SK-N-SH (cell line): ENCODE measurements around the gene B4GALT3. TPM values are rescaled to one million over a fixed set of nuclear protein-coding genes. Genes with fewer than 3 reads are reported as not detected.

Source experiments
- CTCF ChIA-PET: fragments of 300-600, 350-600 bp; formaldehyde crosslinking; extraction: SDS; loops from one replicate; lab custom pipeline; 2021; lab: Yijun Ruan, JAX
- POLR2A ChIA-PET: fragments of 350-600 bp; sonication (Branson Sonifier 250); formaldehyde crosslinking; extraction: SDS; loops from one replicate; lab custom pipeline; 2020; ENCODE audit warnings: antibody characterized with exemption, inconsistent platforms; lab: Yijun Ruan, JAX
- DNase-seq: peaks from one replicate; pipeline ENCODE4 v3.0.0; 2012
- H2AFZ ChIP-seq: fragments of 200-600 bp; sonication (generic); 2 replicates; pipeline ENCODE4 v1.8.1; 2016; ENCODE audit warnings: antibody characterized with exemption, mild to moderate bottlenecking, low read depth
- H3F3A ChIP-seq: fragments of 200-600 bp; sonication (generic); replicated peaks from 2 replicates; pipeline ENCODE3; 2016; ENCODE audit warnings: antibody characterized with exemption, mild to moderate bottlenecking; ENCODE audit not compliant: insufficient read depth
- H3K27ac ChIP-seq, 2 experiments: fragments of 200-500 bp in 1 of 2; fragments of 200-600 bp in 1 of 2; sonication (Bioruptor generic) in 1 of 2; sonication (generic), shearing (Covaris generic) in 1 of 2; 2 replicates each; pipeline versions ENCODE4 v1.5.1 to v1.6.1; 2014 to 2016; ENCODE audit warnings: low read depth in 2 of 2, inconsistent platforms in 1 of 2, low read length in 1 of 2, mild to moderate bottlenecking in 1 of 2, mixed read lengths in 1 of 2
- H3K27me3 ChIP-seq: fragments of 200-600 bp; sonication (generic), shearing (Covaris generic); 2 replicates; pipeline ENCODE4 v1.6.1; 2016; ENCODE audit warnings: mixed run types; ENCODE audit not compliant: insufficient read depth
- H3K36me3 ChIP-seq, 2 experiments: fragments of 200-500 bp in 1 of 2; fragments of 200-600 bp in 1 of 2; sonication (Bioruptor generic) in 1 of 2; sonication (generic) in 1 of 2; replicated peaks in 1 of 2; 2 replicates each; pipeline versions ENCODE3 to v1.5.1; 2014 to 2016; ENCODE audit warnings: low read length in 1 of 2, mild to moderate bottlenecking in 1 of 2; ENCODE audit not compliant: insufficient read depth in 2 of 2, control insufficient read depth in 1 of 2
- H3K4me1 ChIP-seq, 2 experiments: fragments of 200-500 bp in 1 of 2; fragments of 200-600 bp in 1 of 2; sonication (Bioruptor generic) in 1 of 2; sonication (generic), shearing (Covaris generic) in 1 of 2; 2 replicates each; pipeline versions ENCODE4 v1.5.1 to v1.6.1; 2014 to 2016; ENCODE audit warnings: low read depth in 1 of 2, low read length in 1 of 2, mixed run types in 1 of 2; ENCODE audit not compliant: insufficient read depth in 2 of 2, control insufficient read depth in 1 of 2
- H3K4me2 ChIP-seq: fragments of 200-600 bp; sonication (generic), shearing (Covaris generic); 2 replicates; pipeline ENCODE4 v1.6.1; 2017; ENCODE audit warnings: mixed run types
- H3K4me3 ChIP-seq, 2 experiments: fragments of 200-500 bp in 1 of 2; fragments of 200-600 bp in 1 of 2; sonication (Bioruptor generic) in 1 of 2; sonication (generic), shearing (Covaris generic) in 1 of 2; 2 replicates each; pipeline versions ENCODE4 v1.5.1 to v1.8.1; 2014 to 2016; ENCODE audit warnings: low read depth in 2 of 2, inconsistent platforms in 1 of 2, low read length in 1 of 2, mild to moderate bottlenecking in 1 of 2, mixed read lengths in 1 of 2, moderate library complexity in 1 of 2
- H3K79me2 ChIP-seq: fragments of 200-600 bp; sonication (generic); 2 replicates; pipeline ENCODE4 v1.8.1; 2017; ENCODE audit warnings: mild to moderate bottlenecking; ENCODE audit not compliant: insufficient read depth
- H3K9ac ChIP-seq: fragments of 200-600 bp; sonication (generic); 2 replicates; pipeline ENCODE4 v1.6.1; 2017; ENCODE audit warnings: mixed run types
- H3K9me2 ChIP-seq: fragments of 200-600 bp; sonication (generic); 2 replicates; pipeline ENCODE4 v1.6.1; 2017; ENCODE audit warnings: mixed run types
- H3K9me3 ChIP-seq: fragments of 200-600 bp; sonication (generic); 2 replicates; pipeline ENCODE4 v1.6.1; 2017; ENCODE audit warnings: mixed run types, mild to moderate bottlenecking, moderate library complexity
- H4K20me1 ChIP-seq: fragments of 200-600 bp; sonication (generic); 2 replicates; pipeline ENCODE4 v1.6.1; 2017; ENCODE audit warnings: mild to moderate bottlenecking, mixed run types; ENCODE audit not compliant: insufficient read depth
- EP300 ChIP-seq, 2 experiments: IDR thresholded peaks; 2 replicates each; pipeline versions ENCODE4 v1.4.0 to v1.6.1; 2012; ENCODE audit warnings: borderline replicate concordance in 1 of 2, low read depth in 1 of 2, low read length in 1 of 2
- GATA2 ChIP-seq: sonication (generic); formaldehyde crosslinking; IDR thresholded peaks from 2 replicates; pipeline ENCODE4 v1.5.0; 2020; ENCODE audit warnings: mild to moderate bottlenecking, missing genetic modification reagents
- JUND ChIP-seq: IDR thresholded peaks from 2 replicates; pipeline ENCODE4 v1.4.0; 2012
- MXI1 ChIP-seq: IDR thresholded peaks from 2 replicates; pipeline ENCODE4 v1.6.1; 2012; ENCODE audit warnings: mild to moderate bottlenecking, low read depth, low read length, improper control_type of control experiment
- NFIC ChIP-seq: IDR thresholded peaks from 2 replicates; pipeline ENCODE4 v1.4.0; 2012; ENCODE audit warnings: borderline replicate concordance
- PBX3 ChIP-seq: IDR thresholded peaks from 2 replicates; pipeline ENCODE4; 2012
- POLR2AphosphoS5 ChIP-seq: IDR thresholded peaks from 2 replicates; pipeline ENCODE4 v1.6.1; 2012; ENCODE audit warnings: low read depth, low read length
- RAD21 ChIP-seq: IDR thresholded peaks from 2 replicates; pipeline ENCODE4 v1.6.1; 2012; ENCODE audit warnings: mild to moderate bottlenecking, low read length
- RCOR1 ChIP-seq: fragments of 150-350 bp; IDR thresholded peaks from 2 replicates; pipeline ENCODE4 v1.6.1; 2017; ENCODE audit warnings: antibody characterized with exemption, low read length
- REST ChIP-seq: IDR thresholded peaks from 2 replicates; pipeline ENCODE4 v1.6.1; 2012; ENCODE audit warnings: mild to moderate bottlenecking, low read depth, low read length, moderate library complexity
- RFX5 ChIP-seq: IDR thresholded peaks from 2 replicates; pipeline ENCODE4 v1.6.1; 2012; ENCODE audit warnings: mild to moderate bottlenecking, improper control_type of control experiment, low read length
- TEAD4 ChIP-seq: IDR thresholded peaks from 2 replicates; pipeline ENCODE4 v1.4.0; 2012; ENCODE audit warnings: mild to moderate bottlenecking, borderline replicate concordance; ENCODE audit not compliant: insufficient read depth
- WGBS: methylation state at CpG from one replicate; pipeline ENCODE4 v1.1.6; 2017; ENCODE audit warnings: low lambda C conversion rate; 5-methylcytosine and 5-hydroxymethylcytosine counted together
- polyA plus RNA-seq, 3 experiments: library from polyadenylated mRNA; depleted of rRNA; stranded (reverse); fragments of >200 nt; gene quantifications; 2 replicates each; pipeline ENCODE4 v1.2.3, GENCODE V29; 2012
- TF ChIP-seq, protein P1 (sequence below): fragments of 150-350 bp; IDR thresholded peaks from 2 replicates; pipeline ENCODE4 v1.6.1; 2016; ENCODE audit warnings: mild to moderate bottlenecking, low read depth, low read length
- TF ChIP-seq, protein P2 (sequence below): IDR thresholded peaks from 2 replicates; pipeline ENCODE4 v1.4.0; 2012; ENCODE audit warnings: low read depth, borderline replicate concordance

The B4GALT3 gene
- polyA plus RNA-seq, 1 of the 3 experiments (the other 2 are of a cell fraction): 56.5 TPM

- no peak overlapping the region for H3K9ac ChIP-seq
- H3K4me3 ChIP-seq: no peak overlapping the region
Measured at GRCh38 chr1:161173711-161174110, 3.6 kb downstream of the B4GALT3 start.

DNA sequence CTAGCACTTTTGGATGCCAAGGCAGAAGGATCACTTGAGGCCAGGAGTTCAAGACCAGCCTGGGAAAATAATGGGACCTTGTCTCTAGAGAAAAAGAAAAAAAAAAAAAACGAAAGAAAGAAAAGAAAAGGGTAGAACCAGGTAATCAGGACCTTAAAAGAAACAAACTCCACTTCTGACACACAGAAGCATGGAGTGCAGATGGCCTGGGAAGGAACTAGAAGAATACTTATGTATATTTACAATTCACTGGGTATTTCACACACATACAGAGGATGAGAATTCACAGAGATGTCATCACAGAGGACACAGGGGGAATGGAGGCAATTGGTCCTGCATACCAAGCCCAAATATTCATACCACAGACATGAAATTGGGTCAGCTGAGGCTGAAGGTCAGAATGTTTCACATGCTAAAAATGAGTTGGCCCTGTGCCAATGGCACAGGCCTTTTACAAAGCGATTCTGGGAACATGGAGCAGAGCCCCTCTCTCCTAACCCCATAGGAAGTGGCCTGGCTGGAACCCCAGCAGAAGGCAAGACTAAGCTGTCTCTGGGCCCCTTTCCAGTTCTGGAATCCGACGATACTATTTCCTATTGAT, 4.4 kb downstream of the B4GALT3 start:
- no peak overlapping the region for H3K4me3 ChIP-seq
- TF ChIP-seq TEAD4: no peak
- TF ChIP-seq NFIC: peak; percentile 60
- TF ChIP-seq, all 33 proteins: peak for 1
- Histone ChIP-seq H4K20me1 (no peaks in the 10 kb centered on the region), H3F3A (no peaks in the 10 kb centered on the region), H3K27me3 (no peaks in the 10 kb centered on the region), H3K4me1 (peaks cover 0 to 17% of the 10 kb centered on the region in 2 experiments; a peak in 1 of 4 replicates), H3K9me3 (no peaks in the 10 kb centered on the region), H3K27ac (no peak overlapping the region; a peak in 1 of 4 replicates), H3K79me2 (peaks cover 17% of the 10 kb centered on the region), H3K4me2 (no peak overlapping the region), H3K9ac (no peak overlapping the region), H3K9me2 (no peaks in the 10 kb centered on the region), H3K36me3 (peaks cover 37 to 61% of the 10 kb centered on the region in 2 experiments), H2AFZ (no peak overlapping the region)
- ChIA-PET POLR2A (no interaction called here), CTCF (no interaction called here)
- WGBS: 64% methylated on average over 4 of the region's 4 CpGs
- DNase-seq: no peak

More at GRCh38 chr1:161173711-161174110, 3.6 kb downstream of the B4GALT3 start:
- Histone ChIP-seq H3K4me2 (no peak overlapping the region), H3K9me2 (no peaks in the 10 kb centered on the region), H3K79me2 (peaks cover 17% of the 10 kb centered on the region), H3K27ac (no peak overlapping the region), H3K4me1 (peaks cover 0 to 18% of the 10 kb centered on the region in 2 experiments; a peak in 1 of 4 replicates), H3K9me3 (no peaks in the 10 kb centered on the region), H4K20me1 (no peaks in the 10 kb centered on the region), H2AFZ (no peak overlapping the region), H3K36me3 (peaks cover 37 to 61% of the 10 kb centered on the region in 2 experiments), H3K27me3 (no peaks in the 10 kb centered on the region), H3F3A (no peaks in the 10 kb centered on the region)
- TF ChIP-seq RCOR1 (no peak), GATA2 (CRISPR knock-in tag) (no peak), POLR2AphosphoS5 (no peak)
- 95% methylated on average over 11 of the region's 11 CpGs for WGBS
- no peak for DNase-seq
- ChIA-PET POLR2A (no interaction called here), CTCF (no interaction called here)

DNA sequence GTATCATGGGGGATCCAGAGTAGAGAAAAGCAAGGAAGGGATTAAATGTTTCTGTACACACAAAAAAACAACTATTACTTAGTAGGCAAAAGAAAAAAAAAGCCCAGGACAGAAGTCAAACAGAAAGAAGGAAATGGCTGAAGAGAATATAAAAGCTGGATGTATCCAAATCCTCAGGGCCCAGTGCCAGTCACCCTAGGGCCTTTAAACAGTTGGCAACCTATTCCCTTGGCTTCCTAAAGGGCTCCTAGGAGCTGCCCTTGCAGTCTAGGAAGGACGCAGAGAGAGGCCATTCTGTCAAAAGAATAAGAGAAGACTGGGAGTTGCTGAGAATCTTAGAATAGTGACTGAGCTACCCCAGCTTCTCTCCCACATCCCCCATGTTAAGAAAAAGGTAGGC, 5.0 kb downstream of the B4GALT3 start:
- no peaks in the 10 kb centered on the region for H3K27me3 ChIP-seq
- no peaks in the 10 kb centered on the region for H4K20me1 ChIP-seq
- H3K36me3 ChIP-seq: peaks cover 37 to 61% of the 10 kb centered on the region in 2 experiments
- H3K79me2 ChIP-seq: peaks cover 17% of the 10 kb centered on the region
- H3K27ac ChIP-seq: no peak overlapping the region
- no peak overlapping the region for H2AFZ ChIP-seq
- no peak overlapping the region for H3K4me2 ChIP-seq
- H3K9me3 ChIP-seq: no peaks in the 10 kb centered on the region
- POLR2A ChIA-PET: no interaction called here
- H3F3A ChIP-seq: no peaks in the 10 kb centered on the region
- no peak overlapping the region for H3K4me3 ChIP-seq
- H3K9me2 ChIP-seq: no peaks in the 10 kb centered on the region
- CTCF ChIA-PET: no interaction called here
- no peak for DNase-seq
- WGBS: 71% methylated on average over 1 of the region's 1 CpG
- no peak overlapping the region for H3K9ac ChIP-seq
- H3K4me1 ChIP-seq: peaks cover 0 to 17% of the 10 kb centered on the region in 2 experiments; a peak in 1 of 4 replicates
- TF ChIP-seq EP300 (IDR thresholded peaks at IDR 0.05; ENCODE audit: borderline replicate concordance in 1 of 2, low read depth in 1 of 2, low read length in 1 of 2) (no peak), PBX3 (no peak), JUND (no peak), GATA2 (CRISPR knock-in tag) (no peak), REST (no peak), RFX5 (no peak), RCOR1 (no peak), MXI1 (no peak), RAD21 (no peak)
- TF ChIP-seq, protein P1, sequence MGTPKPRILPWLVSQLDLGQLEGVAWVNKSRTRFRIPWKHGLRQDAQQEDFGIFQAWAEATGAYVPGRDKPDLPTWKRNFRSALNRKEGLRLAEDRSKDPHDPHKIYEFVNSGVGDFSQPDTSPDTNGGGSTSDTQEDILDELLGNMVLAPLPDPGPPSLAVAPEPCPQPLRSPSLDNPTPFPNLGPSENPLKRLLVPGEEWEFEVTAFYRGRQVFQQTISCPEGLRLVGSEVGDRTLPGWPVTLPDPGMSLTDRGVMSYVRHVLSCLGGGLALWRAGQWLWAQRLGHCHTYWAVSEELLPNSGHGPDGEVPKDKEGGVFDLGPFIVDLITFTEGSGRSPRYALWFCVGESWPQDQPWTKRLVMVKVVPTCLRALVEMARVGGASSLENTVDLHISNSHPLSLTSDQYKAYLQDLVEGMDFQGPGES: no peak
- TF ChIP-seq, protein P2, sequence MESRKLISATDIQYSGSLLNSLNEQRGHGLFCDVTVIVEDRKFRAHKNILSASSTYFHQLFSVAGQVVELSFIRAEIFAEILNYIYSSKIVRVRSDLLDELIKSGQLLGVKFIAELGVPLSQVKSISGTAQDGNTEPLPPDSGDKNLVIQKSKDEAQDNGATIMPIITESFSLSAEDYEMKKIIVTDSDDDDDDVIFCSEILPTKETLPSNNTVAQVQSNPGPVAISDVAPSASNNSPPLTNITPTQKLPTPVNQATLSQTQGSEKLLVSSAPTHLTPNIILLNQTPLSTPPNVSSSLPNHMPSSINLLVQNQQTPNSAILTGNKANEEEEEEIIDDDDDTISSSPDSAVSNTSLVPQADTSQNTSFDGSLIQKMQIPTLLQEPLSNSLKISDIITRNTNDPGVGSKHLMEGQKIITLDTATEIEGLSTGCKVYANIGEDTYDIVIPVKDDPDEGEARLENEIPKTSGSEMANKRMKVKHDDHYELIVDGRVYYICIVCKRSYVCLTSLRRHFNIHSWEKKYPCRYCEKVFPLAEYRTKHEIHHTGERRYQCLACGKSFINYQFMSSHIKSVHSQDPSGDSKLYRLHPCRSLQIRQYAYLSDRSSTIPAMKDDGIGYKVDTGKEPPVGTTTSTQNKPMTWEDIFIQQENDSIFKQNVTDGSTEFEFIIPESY: no peak
